WTC11 (cell line): ENCODE measurements around the gene ATL3. TPM values are rescaled to one million over a fixed set of nuclear protein-coding genes. Genes with fewer than 3 reads are reported as not detected.
A peak's percentile ranks its signal among the peaks of the same experiment; 100 is the strongest.

Source experiments
- ATAC-seq: fragments of 200-7000 bp; cut with Tn5 transposase; 2 replicates; pipeline ENCODE4 v1.10.0; 2021; ENCODE audit warnings: mild to moderate bottlenecking, moderate library complexity
- CTCF ChIA-PET: fragments of 300-600 bp; sonication (Branson Sonifier 250); formaldehyde crosslinking; loops from one replicate; lab custom pipeline; 2021; ENCODE audit warnings: antibody characterized with exemption; lab: Charles Lee
- POLR2A ChIA-PET: fragments of 350-600 bp; sonication (Branson Sonifier 250); formaldehyde crosslinking; loops from one replicate; lab custom pipeline; 2021; ENCODE audit warnings: antibody characterized with exemption; lab: Charles Lee
- DNase-seq: peaks from one replicate; pipeline ENCODE4 v3.0.0; 2021; ENCODE audit warnings: low spot score
- H3K27ac Mint-ChIP-seq: 2 replicates; pipeline ENCODE4 v1.8.0; 2021; ENCODE audit warnings: mixed read lengths
- H3K27me3 Mint-ChIP-seq: 2 replicates; pipeline ENCODE4 v1.8.0; 2021; ENCODE audit warnings: low read depth, mild to moderate bottlenecking, moderate library complexity, mixed read lengths
- H3K36me3 Mint-ChIP-seq: 2 replicates; pipeline ENCODE4 v1.8.0; 2021; ENCODE audit warnings: mixed read lengths
- H3K4me1 Mint-ChIP-seq: 2 replicates; pipeline ENCODE4 v1.8.0; 2022; ENCODE audit warnings: mixed read lengths
- H3K4me3 Mint-ChIP-seq: 2 replicates; pipeline ENCODE4 v1.8.0; 2021; ENCODE audit warnings: mild to moderate bottlenecking, moderate library complexity, mixed read lengths
- H3K9me3 Mint-ChIP-seq: 2 replicates; pipeline ENCODE4 v1.8.0; 2021; ENCODE audit warnings: mixed read lengths
- CREM ChIP-seq: sonication (generic); formaldehyde crosslinking; IDR thresholded peaks from 2 replicates; pipeline ENCODE4 v1.8.1; 2022; ENCODE audit warnings: mild to moderate bottlenecking, missing genetic modification reagents, moderate library complexity
- ETV6 ChIP-seq: sonication (generic); formaldehyde crosslinking; IDR thresholded peaks from 2 replicates; pipeline ENCODE4 v1.8.1; 2022; ENCODE audit warnings: mild to moderate bottlenecking, missing genetic modification reagents
- FOXP1 ChIP-seq: sonication (generic); formaldehyde crosslinking; IDR thresholded peaks from 2 replicates; pipeline ENCODE4 v1.8.0; 2022; ENCODE audit warnings: missing genetic modification reagents, mild to moderate bottlenecking, moderate library complexity, borderline replicate concordance
- HMGA2 ChIP-seq: fragments of 250-450 bp; sonication (Bioruptor Pico); IDR thresholded peaks from 2 replicates; pipeline ENCODE4 v1.4.0; 2021; ENCODE audit warnings: mild to moderate bottlenecking, moderate library complexity
- NFYB ChIP-seq: sonication (generic); formaldehyde crosslinking; conservative IDR thresholded peaks from 2 replicates; pipeline ENCODE4 v1.8.0; 2022; ENCODE audit warnings: low read depth, missing genetic modification reagents
- NR1H2 ChIP-seq: sonication (generic); formaldehyde crosslinking; IDR thresholded peaks from 2 replicates; pipeline ENCODE4 v1.9.0; 2021; ENCODE audit warnings: mild to moderate bottlenecking, moderate library complexity, missing genetic modification reagents
- PRRX2 ChIP-seq: fragments of 250-450 bp; sonication (Bioruptor Pico); IDR thresholded peaks from 2 replicates; pipeline ENCODE4 v1.8.0; 2021; ENCODE audit warnings: mild to moderate bottlenecking
- SOX15 ChIP-seq: fragments of 250-450 bp; sonication (Bioruptor Pico); IDR thresholded peaks from 2 replicates; pipeline ENCODE4 v1.9.0; 2021; ENCODE audit warnings: mild to moderate bottlenecking
- SP1 ChIP-seq: sonication (generic); formaldehyde crosslinking; conservative IDR thresholded peaks from 2 replicates; pipeline ENCODE4 v1.8.1; 2022; ENCODE audit warnings: missing genetic modification reagents
- TEAD1 ChIP-seq: sonication (generic); formaldehyde crosslinking; IDR thresholded peaks from 2 replicates; pipeline ENCODE4 v1.8.0; 2022; ENCODE audit warnings: mild to moderate bottlenecking, missing genetic modification reagents
- ZNF232 ChIP-seq: sonication (generic); formaldehyde crosslinking; IDR thresholded peaks from 2 replicates; pipeline ENCODE4 v1.8.0; 2022; ENCODE audit warnings: mild to moderate bottlenecking, missing genetic modification reagents
- ZNF416 ChIP-seq: fragments of 250-450 bp; sonication (Bioruptor Pico); IDR thresholded peaks from 2 replicates; pipeline ENCODE4 v1.9.0; 2021; ENCODE audit warnings: mild to moderate bottlenecking, inconsistent platforms
- total RNA-seq: library from RNA; stranded (reverse); gene quantifications from 3 replicates; pipeline ENCODE4 v1.2.3, GENCODE V29; 2021
- TF ChIP-seq, protein P1 (sequence below): sonication (generic); formaldehyde crosslinking; IDR thresholded peaks from 2 replicates; pipeline ENCODE4 v1.8.0; 2023; ENCODE audit warnings: mild to moderate bottlenecking, missing genetic modification reagents
- TF ChIP-seq, protein P2 (sequence below): sonication (generic); formaldehyde crosslinking; IDR thresholded peaks from 2 replicates; pipeline ENCODE4 v1.8.1; 2023; ENCODE audit warnings: mild to moderate bottlenecking, missing genetic modification reagents, moderate library complexity
- TF ChIP-seq, protein P3 (sequence below): sonication (generic); formaldehyde crosslinking; IDR thresholded peaks from 2 replicates; pipeline ENCODE4 v1.8.1; 2023; ENCODE audit warnings: mild to moderate bottlenecking, missing genetic modification reagents
- TF ChIP-seq, protein P4 (sequence below): sonication (generic); formaldehyde crosslinking; IDR thresholded peaks from 2 replicates; pipeline ENCODE4 v1.8.1; 2023; ENCODE audit warnings: mild to moderate bottlenecking, missing genetic modification reagents
- TF ChIP-seq, protein P5 (sequence below): sonication (generic); formaldehyde crosslinking; IDR thresholded peaks from 2 replicates; pipeline ENCODE4 v1.8.1; 2022; ENCODE audit warnings: missing genetic modification reagents, borderline replicate concordance
- TF ChIP-seq, protein P6 (sequence below): sonication (generic); formaldehyde crosslinking; IDR thresholded peaks from 2 replicates; pipeline ENCODE4 v1.8.1; 2023; ENCODE audit warnings: mild to moderate bottlenecking, missing genetic modification reagents, moderate library complexity

Gene ATL3
- total RNA-seq, 1 experiment from 2014 or later: 32.1 TPM

DNA sequence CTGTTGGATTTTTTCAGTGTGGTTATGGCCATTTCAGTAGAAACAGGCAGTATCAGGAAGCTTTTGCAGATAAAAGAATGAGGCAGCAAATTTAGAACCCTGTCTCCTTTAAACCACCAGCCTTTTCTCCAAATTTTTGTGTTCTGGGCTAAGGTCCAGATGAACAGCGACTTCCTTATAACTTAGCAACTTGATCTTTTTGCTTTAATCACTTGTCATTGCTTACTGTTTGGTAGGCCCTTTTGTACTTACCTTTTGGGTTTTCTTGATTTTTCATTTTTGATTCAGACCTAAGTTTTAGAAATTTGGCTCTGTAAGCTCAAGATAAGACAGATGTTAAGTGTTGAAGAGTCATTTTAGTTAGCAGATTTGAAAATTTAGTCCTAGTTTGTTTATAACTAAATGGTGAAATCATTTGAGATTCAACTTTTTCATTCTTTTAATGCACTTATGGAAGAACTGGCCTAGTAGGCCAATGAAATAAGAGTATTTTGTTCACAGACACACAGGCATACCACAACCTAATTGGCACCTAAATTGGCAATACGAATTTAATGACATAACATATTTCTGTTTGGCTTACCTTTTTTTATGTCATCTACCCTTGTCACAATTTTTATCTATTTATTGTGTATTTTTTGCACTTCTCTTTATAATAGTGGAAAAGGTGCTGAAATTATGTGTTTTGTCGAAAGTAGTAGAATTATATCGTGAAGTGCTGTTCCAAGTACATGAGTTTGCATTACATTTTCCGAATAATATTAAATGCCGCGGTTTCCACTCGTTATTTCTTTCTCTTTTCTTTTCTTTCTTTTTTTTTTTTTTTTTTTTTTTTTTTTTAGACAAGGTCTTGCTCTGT is 12.2 kb upstream of the ATL3 start (continued):
- TF ChIP-seq, protein P1, sequence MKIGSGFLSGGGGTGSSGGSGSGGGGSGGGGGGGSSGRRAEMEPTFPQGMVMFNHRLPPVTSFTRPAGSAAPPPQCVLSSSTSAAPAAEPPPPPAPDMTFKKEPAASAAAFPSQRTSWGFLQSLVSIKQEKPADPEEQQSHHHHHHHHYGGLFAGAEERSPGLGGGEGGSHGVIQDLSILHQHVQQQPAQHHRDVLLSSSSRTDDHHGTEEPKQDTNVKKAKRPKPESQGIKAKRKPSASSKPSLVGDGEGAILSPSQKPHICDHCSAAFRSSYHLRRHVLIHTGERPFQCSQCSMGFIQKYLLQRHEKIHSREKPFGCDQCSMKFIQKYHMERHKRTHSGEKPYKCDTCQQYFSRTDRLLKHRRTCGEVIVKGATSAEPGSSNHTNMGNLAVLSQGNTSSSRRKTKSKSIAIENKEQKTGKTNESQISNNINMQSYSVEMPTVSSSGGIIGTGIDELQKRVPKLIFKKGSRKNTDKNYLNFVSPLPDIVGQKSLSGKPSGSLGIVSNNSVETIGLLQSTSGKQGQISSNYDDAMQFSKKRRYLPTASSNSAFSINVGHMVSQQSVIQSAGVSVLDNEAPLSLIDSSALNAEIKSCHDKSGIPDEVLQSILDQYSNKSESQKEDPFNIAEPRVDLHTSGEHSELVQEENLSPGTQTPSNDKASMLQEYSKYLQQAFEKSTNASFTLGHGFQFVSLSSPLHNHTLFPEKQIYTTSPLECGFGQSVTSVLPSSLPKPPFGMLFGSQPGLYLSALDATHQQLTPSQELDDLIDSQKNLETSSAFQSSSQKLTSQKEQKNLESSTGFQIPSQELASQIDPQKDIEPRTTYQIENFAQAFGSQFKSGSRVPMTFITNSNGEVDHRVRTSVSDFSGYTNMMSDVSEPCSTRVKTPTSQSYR: no peak
- TF ChIP-seq TEAD1 (CRISPR knock-in tag) (no peak), SP1 (CRISPR knock-in tag) (no peak)

DNA sequence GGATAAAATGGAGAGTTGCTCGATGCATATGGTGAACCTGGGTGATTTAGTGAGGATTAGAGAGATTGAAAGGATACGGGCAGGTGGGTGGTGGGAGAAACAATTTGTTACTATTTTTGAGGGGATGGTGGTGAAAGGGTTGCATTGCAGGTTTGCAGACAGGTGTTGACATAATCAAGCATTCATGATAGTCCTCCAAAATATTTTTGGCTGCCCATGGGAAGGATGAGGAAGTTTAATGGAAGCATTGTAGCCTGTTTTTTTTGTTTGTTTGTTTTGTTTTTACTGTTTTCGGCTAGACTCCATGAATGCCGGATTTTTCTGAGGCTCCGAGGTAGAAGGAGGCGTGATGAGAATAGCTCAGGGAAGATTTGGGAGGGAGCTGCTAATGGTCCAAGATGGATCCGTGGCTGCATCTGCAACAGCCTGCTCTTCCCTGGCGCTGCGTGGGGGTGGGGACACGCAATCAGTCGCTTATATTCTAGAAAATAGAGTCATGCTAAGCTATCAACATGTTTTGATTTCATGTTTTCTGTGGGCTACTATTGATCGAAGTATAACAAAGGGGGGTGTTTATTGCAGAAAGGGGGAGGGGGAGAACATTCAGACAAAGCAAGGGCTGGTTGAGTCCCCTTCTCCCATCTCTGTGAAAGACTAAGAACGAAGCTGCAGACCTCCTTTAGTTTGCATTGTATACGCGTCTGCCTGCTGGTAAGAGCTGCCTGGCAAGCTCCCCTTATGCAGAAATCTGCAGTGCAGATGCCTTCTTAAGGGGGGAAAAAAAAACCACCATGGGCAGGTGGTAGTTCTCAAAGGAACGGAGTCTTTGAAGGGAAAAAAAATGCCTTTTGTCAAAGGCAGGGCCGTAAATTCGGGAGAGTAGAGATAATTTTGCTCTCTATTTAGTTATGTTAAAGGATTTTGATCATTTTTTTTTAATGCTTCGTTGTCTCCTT is 11.2 kb upstream of the ATL3 start:
- Mint-ChIP-seq H3K36me3 (no peaks in the 10 kb centered on the region), H3K27me3 (no peaks in the 10 kb centered on the region; the same call in none of the 2 replicates), H3K9me3 (no peaks in the 10 kb centered on the region)
- POLR2A ChIA-PET: interaction anchor here (0.6 to 2.5 kb wide), 12 partner anchors 12 to 235 kb away, joined by 3 to 27 read pairs (median 3); partner anchors contain the start of gene ATL3
- TF ChIP-seq HMGA2 (CRISPR knock-in tag): no peak
- TF ChIP-seq ZNF416 (CRISPR knock-in tag): no peak
- TF ChIP-seq ETV6: 0 out of 2 replicates have a peak, but pooled peaks have one; percentile 6
- no peak for TF ChIP-seq SOX15
- TF ChIP-seq, all 79 proteins: peak for 1
- DNase-seq (no peak), ATAC-seq (peak; percentile 5)
- CTCF ChIA-PET: interaction anchor here (0.6 to 3.0 kb wide), 11 partner anchors 9 to 1114 kb away, joined by 3 to 25 read pairs (median 4); partner anchors contain the start of genes ATL3 and STX5
- peak overlapping the region; percentile 93 for H3K4me3 Mint-ChIP-seq
- H3K27ac Mint-ChIP-seq: peak overlapping the region; percentile 84
- peaks cover 33% of the 10 kb centered on the region for H3K4me1 Mint-ChIP-seq

DNA sequence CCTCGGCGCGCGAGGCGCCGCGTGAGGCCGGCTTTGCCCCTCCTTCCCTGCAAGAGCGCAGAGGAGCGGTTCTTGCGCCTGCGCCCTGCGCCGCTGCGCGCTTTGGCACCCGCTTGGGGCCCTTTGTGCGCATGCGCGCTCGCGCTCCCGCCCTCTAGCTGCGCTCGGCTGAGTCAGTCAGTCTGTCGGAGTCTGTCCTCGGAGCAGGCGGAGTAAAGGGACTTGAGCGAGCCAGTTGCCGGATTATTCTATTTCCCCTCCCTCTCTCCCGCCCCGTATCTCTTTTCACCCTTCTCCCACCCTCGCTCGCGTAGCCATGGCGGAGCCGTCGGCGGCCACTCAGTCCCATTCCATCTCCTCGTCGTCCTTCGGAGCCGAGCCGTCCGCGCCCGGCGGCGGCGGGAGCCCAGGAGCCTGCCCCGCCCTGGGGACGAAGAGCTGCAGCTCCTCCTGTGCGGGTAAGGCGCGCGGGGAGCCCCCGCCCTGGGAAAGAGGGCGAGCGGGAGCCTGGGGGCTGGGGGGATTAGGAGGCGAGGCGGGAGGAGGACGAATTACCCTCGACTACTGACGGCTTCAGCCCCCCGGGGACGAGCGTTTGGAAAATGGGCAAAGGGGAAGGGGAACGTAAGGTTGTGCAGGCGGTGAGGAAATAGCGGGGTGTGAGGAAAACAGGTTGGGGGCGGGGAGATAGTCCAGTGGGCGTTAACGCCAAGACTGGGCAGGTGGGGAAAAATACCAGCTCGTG is 10.3 kb upstream of the ATL3 start, which contains the start of gene RTN3:
Gene RTN3, plus strand, starts transcription at position 180 of the 745 bp plus-strand sequence. Its CDS starts 137 bp downstream, at position 317.
- ChIA-PET CTCF (interaction anchor here (0.6 to 3.0 kb wide), 9 partner anchors 10 to 1114 kb away, joined by 3 to 25 read pairs (median 4); partner anchors contain the start of genes ATL3 and STX5), POLR2A (interaction anchor here (0.5 to 2.5 kb wide), 13 partner anchors 11 to 236 kb away, joined by 3 to 27 read pairs (median 3); partner anchors contain the start of gene ATL3)
- H3K4me3 Mint-ChIP-seq: peak within 1 kb of the TSS; percentile 93
- no peaks in the 10 kb centered on the region for H3K9me3 Mint-ChIP-seq
- no peaks in the 10 kb centered on the region; the same call in none of the 2 replicates for H3K27me3 Mint-ChIP-seq
- no peaks in the 10 kb centered on the region for H3K36me3 Mint-ChIP-seq
- DNase-seq: peak; percentile 99
- peak; percentile 90 for ATAC-seq
- H3K27ac Mint-ChIP-seq: peak within 1 kb of the TSS; percentile 96
- H3K4me1 Mint-ChIP-seq: peaks cover 26% of the 10 kb centered on the region
- TF ChIP-seq ZNF416 (CRISPR knock-in tag) (no peak), FOXP1 (CRISPR knock-in tag) (peak; percentile 47; the same call in 1 of the 2 replicates), ZNF232 (CRISPR knock-in tag) (peak; percentile 51; the same call in 1 of the 2 replicates), SP1 (CRISPR knock-in tag) (peak; percentile 63), NFYB (CRISPR knock-in tag) (no peak), NR1H2 (CRISPR knock-in tag) (no peak), CREM (CRISPR knock-in tag) (0 out of 2 replicates have a peak, but pooled peaks have one; percentile 9), PRRX2 (CRISPR knock-in tag) (no peak)
- TF ChIP-seq, protein P2, sequence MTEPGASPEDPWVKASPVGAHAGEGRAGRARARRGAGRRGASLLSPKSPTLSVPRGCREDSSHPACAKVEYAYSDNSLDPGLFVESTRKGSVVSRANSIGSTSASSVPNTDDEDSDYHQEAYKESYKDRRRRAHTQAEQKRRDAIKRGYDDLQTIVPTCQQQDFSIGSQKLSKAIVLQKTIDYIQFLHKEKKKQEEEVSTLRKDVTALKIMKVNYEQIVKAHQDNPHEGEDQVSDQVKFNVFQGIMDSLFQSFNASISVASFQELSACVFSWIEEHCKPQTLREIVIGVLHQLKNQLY (CRISPR knock-in tag): no peak
- TF ChIP-seq, protein P3, sequence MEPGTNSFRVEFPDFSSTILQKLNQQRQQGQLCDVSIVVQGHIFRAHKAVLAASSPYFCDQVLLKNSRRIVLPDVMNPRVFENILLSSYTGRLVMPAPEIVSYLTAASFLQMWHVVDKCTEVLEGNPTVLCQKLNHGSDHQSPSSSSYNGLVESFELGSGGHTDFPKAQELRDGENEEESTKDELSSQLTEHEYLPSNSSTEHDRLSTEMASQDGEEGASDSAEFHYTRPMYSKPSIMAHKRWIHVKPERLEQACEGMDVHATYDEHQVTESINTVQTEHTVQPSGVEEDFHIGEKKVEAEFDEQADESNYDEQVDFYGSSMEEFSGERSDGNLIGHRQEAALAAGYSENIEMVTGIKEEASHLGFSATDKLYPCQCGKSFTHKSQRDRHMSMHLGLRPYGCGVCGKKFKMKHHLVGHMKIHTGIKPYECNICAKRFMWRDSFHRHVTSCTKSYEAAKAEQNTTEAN: 0 out of 2 replicates have a peak, but pooled peaks have one; percentile 50
- TF ChIP-seq, protein P4, sequence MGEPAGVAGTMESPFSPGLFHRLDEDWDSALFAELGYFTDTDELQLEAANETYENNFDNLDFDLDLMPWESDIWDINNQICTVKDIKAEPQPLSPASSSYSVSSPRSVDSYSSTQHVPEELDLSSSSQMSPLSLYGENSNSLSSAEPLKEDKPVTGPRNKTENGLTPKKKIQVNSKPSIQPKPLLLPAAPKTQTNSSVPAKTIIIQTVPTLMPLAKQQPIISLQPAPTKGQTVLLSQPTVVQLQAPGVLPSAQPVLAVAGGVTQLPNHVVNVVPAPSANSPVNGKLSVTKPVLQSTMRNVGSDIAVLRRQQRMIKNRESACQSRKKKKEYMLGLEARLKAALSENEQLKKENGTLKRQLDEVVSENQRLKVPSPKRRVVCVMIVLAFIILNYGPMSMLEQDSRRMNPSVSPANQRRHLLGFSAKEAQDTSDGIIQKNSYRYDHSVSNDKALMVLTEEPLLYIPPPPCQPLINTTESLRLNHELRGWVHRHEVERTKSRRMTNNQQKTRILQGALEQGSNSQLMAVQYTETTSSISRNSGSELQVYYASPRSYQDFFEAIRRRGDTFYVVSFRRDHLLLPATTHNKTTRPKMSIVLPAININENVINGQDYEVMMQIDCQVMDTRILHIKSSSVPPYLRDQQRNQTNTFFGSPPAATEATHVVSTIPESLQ (CRISPR knock-in tag): no peak
- TF ChIP-seq, protein P5, sequence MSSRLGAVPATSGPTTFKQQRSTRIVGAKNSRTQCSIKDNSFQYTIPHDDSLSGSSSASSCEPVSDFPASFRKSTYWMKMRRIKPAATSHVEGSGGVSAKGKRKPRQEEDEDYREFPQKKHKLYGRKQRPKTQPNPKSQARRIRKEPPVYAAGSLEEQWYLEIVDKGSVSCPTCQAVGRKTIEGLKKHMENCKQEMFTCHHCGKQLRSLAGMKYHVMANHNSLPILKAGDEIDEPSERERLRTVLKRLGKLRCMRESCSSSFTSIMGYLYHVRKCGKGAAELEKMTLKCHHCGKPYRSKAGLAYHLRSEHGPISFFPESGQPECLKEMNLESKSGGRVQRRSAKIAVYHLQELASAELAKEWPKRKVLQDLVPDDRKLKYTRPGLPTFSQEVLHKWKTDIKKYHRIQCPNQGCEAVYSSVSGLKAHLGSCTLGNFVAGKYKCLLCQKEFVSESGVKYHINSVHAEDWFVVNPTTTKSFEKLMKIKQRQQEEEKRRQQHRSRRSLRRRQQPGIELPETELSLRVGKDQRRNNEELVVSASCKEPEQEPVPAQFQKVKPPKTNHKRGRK (CRISPR knock-in tag): no peak
- TF ChIP-seq, protein P6, sequence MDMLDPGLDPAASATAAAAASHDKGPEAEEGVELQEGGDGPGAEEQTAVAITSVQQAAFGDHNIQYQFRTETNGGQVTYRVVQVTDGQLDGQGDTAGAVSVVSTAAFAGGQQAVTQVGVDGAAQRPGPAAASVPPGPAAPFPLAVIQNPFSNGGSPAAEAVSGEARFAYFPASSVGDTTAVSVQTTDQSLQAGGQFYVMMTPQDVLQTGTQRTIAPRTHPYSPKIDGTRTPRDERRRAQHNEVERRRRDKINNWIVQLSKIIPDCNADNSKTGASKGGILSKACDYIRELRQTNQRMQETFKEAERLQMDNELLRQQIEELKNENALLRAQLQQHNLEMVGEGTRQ (CRISPR knock-in tag): 0 out of 2 replicates have a peak, but pooled peaks have one; percentile 29
